Activated naive CD4-positive, alpha-beta T cell treated with anti-CD3 and anti-CD28 coated beads, Interleukin-2, amount 50 U/mL, for 24 hours (primary cell): ENCODE results near the gene SNRNP25.
"Not testable (repeated sequence)": the region's sequence is repeated elsewhere in the genome, so short reads cannot be mapped to it uniquely, and the experiment has no call there.

Experiments
- H3K27ac Mint-ChIP-seq: one replicate; pipeline ENCODE4 v1.8.0; 2021; ENCODE audit warnings: mild to moderate bottlenecking, mixed read lengths
- H3K27me3 Mint-ChIP-seq: one replicate; pipeline ENCODE4 v1.8.0; 2021; ENCODE audit warnings: mixed read lengths
- H3K36me3 Mint-ChIP-seq: one replicate; pipeline ENCODE4 v1.8.0; 2021; ENCODE audit warnings: mixed read lengths
- H3K4me1 Mint-ChIP-seq: one replicate; pipeline ENCODE4 v1.8.0; 2021; ENCODE audit warnings: mixed read lengths
- H3K4me3 Mint-ChIP-seq: one replicate; pipeline ENCODE4 v1.8.0; 2021; ENCODE audit warnings: mild to moderate bottlenecking, mixed read lengths
- H3K9me3 Mint-ChIP-seq: one replicate; pipeline ENCODE4 v1.8.0; 2021; ENCODE audit warnings: mixed read lengths

The SNRNP25 gene

DNA sequence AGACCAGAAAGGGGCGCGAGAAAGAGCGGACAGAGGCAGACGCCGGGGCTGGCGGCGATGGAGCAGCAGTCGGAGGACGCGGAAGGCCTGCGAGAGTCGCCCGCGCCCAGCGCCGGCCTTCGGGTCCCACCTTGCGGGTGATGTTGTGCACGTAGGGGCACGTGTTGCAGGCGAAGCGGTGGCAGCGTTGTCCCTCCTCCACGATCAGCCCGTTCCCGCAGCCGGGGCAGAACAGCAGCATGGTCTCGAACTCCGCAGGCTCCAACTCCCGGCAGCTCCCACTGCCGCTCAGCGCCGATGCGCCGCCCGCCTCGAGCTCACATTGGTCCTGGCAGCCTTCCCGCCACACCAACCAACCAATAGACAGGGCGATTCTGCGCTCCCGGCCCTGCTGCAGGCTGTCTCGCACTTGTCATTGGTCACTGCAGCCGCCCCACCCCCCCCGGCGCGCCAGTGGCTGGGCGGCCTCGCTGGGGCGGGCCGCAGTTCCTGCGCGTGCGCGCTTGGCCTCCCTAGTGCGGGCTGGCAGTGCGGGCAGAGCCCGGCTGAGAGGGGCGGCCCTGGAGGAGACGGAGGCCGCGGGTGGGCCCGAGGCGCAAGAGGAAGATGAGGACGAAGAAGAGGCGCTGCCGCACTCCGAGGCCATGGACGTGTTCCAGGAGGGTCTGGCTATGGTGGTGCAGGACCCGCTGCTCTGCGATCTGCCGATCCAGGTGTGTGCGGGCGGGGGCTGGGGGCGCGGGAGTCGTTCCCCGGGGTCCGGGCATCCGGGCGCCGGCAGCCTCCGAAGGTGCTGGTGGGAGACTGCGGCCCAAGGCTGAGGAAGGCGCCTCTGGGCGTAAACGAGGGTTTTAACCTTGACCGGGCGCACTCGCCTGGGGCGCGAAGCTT, at the start of gene SNRNP25, which contains the start of gene POLR3K:
SNRNP25 (plus strand) TSS at position 483 of the 891 bp plus-strand sequence; CDS start at position 672, 189 bp downstream.
POLR3K (minus strand) TSS at position 263 of the 891 bp plus-strand sequence; CDS start at position 241, 22 bp downstream.
- Mint-ChIP-seq H3K36me3 (peaks cover 8% of the 10 kb centered on the region), H3K4me1 (peaks cover 28% of the 10 kb centered on the region), H3K27ac (peak within 1 kb of the TSS; percentile 98), H3K9me3 (no peaks in the 10 kb centered on the region), H3K27me3 (no peaks in the 10 kb centered on the region), H3K4me3 (peak within 1 kb of the TSS; percentile 96)

DNA sequence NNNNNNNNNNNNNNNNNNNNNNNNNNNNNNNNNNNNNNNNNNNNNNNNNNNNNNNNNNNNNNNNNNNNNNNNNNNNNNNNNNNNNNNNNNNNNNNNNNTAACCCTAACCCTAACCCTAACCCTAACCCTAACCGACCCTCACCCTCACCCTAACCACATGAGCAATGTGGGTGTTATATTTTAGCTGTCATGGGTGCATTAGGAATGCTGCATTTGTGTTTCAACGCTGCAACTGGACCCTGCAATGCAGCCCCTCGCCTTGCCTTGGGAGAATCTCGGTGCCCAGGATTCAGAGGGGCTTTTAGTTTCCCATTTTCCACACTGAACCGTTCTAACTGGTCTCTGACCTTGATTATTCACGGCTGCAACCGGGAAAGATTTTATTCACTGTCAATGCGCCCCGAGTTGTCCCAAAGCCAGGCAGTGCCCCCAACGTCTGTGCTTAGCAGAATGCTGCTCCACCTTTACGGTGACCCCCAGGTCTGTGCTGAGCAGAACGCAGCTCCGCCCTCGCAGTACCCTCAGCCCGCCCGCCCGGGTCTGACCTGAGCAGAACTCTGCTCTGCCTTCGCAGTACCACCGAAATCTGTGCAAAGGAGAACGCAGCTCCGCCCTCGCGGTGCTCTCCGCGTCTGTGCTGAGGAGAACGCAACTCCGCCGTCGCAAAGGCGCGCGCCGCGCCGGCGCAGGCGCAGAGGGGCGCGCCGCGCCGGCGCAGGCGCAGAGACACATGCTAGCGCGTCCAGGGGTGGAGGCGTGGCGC, 43.5 kb upstream of the SNRNP25 start:
- Mint-ChIP-seq H3K27ac (no peak overlapping the region), H3K4me3 (peak overlapping the region; percentile 15), H3K36me3 (no peaks in the 10 kb centered on the region), H3K27me3 (no peaks in the 10 kb centered on the region), H3K9me3 (no peaks in the 10 kb centered on the region), H3K4me1 (no peaks in the 10 kb centered on the region)

DNA sequence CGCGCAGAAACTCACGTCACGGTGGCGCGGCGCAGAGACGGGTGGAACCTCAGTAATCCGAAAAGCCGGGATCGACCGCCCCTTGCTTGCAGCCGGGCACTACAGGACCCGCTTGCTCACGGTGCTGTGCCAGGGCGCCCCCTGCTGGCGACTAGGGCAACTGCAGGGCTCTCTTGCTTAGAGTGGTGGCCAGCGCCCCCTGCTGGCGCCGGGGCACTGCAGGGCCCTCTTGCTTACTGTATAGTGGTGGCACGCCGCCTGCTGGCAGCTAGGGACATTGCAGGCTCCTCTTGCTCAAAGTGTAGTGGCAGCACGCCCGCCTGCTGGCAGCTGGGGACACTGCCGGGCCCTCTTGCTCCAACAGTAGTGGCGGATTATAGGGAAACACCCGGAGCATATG, 42.9 kb upstream of the SNRNP25 start:
- not testable (repeated sequence) for H3K27ac Mint-ChIP-seq, H3K36me3 Mint-ChIP-seq

DNA sequence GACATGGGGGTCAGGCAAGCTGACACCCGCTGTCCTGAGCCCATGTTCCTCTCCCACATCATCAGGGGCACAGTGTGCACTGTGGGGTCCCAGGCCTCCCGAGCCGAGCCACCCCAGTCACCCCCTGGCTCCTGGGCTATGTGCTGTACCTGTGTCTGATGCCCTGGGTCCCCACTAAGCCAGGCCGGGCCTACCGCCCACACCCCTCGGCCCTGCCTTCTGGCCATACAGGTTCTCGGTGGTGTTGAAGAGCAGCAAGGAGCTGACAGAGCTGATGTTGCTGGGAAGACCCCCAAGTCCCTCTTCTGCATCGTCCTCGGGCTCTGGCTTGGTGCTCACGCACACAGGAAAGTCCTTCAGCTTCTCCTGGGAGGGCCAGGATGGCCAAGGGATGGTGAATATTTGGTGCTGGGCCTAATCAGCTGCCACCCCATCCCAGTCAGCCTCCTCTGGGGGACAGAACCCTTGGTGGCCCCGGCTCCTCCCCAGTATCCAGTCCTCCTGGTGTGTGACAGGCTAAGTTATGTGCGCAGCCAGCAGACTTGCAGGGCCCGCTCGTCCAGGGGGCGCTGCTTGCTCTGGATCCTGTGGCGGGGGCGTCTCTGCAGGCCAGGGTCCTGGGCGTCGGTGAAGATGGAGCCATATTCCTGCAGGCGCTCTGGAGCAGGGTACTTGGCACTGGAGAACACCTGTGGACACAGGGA, 36.4 kb upstream of the SNRNP25 start:
- not testable (repeated sequence) for H3K36me3 Mint-ChIP-seq, H3K27me3 Mint-ChIP-seq, H3K4me1 Mint-ChIP-seq, H3K4me3 Mint-ChIP-seq, H3K27ac Mint-ChIP-seq, H3K9me3 Mint-ChIP-seq

More for the DNA sequence above, 42.9 kb upstream of the SNRNP25 start:
- not testable (repeated sequence) for H3K4me1 Mint-ChIP-seq, H3K9me3 Mint-ChIP-seq, H3K27me3 Mint-ChIP-seq, H3K4me3 Mint-ChIP-seq

DNA sequence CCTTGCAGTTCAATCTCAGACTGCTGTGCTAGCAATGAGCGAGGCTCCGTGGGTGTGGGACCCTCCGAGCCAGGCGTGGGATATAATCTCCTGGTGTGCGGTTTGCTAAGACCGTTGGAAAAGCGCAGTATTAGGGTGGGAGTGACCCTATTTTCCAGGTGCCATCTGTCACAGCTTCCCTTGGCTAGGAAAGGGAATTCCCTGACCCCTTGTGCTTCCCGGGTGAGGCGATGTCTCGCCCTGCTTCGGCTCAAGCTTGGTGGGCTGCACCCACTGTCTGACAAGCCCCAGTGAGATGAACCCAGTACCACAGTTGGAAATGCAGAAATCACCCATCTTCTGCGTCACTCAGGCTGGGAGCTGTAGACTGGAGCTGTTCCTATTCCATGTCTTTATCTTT, 32.7 kb upstream of the SNRNP25 start:
- not testable (repeated sequence) for H3K9me3 Mint-ChIP-seq, H3K27me3 Mint-ChIP-seq, H3K4me3 Mint-ChIP-seq, H3K27ac Mint-ChIP-seq, H3K36me3 Mint-ChIP-seq, H3K4me1 Mint-ChIP-seq

DNA sequence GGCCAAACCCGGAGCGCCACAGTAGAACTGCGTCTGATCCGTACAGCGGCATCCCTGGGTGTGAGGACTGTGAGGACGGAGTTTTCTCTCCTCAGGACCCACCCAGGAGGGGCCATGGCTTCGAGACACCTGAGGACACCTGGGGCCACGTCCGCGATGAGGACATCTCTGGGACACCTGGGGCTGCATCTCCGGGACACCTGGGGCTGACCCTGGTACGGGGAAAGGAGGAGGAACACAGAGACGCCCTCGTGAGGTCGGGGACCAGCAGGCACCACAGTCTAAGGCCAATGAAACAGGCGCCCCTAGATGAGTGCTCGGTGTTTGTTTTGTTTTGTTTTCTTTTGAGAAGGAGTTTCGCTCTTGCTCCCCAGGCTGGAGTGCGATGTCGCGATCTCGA, 29.5 kb upstream of the SNRNP25 start:
- not testable (repeated sequence) for H3K4me3 Mint-ChIP-seq, H3K27ac Mint-ChIP-seq

DNA sequence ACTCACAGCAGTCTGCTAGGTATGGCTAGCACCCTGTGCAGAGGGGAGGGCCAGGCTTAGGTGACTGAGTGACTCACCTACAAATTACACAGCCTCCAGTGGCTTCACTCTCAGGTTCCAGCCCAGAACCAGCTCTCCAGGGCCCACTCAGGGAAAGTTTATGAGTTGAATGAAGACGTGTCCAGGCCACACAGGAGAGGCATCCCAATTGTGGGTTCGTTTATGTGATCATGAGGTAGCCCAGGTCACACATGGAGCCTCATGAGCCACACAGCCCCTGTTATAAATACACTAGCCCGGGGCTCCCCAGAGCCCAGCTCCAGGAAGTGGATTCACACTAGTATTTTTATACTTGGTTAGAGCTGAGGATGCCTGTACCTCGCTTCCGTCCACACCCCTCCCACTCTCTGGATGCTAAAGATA, 27.7 kb upstream of the SNRNP25 start:
- not testable (repeated sequence) for H3K36me3 Mint-ChIP-seq, H3K27me3 Mint-ChIP-seq, H3K27ac Mint-ChIP-seq, H3K9me3 Mint-ChIP-seq, H3K4me3 Mint-ChIP-seq, H3K4me1 Mint-ChIP-seq

More for the DNA sequence above, 29.5 kb upstream of the SNRNP25 start:
- not testable (repeated sequence) for H3K27me3 Mint-ChIP-seq, H3K36me3 Mint-ChIP-seq, H3K9me3 Mint-ChIP-seq, H3K4me1 Mint-ChIP-seq

DNA sequence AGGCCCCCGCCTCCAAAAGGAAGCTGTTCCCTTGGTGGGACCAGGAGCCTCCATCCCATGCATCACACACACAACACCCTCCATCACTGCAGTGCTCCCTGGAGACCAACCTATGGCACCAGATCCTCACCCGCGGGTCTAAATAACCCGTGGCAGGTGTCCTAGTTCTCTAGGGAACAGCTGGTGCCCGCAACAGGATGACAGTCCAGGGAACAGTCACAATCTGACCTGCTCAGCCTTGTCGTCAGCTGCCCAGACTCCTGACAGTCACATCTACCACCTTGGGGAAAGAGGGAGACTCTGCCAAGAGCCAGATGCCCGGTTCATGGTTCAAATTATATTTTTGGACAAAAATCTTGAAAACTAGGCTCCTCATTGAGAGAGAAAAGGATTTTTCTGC, 23.0 kb upstream of the SNRNP25 start:
- not testable (repeated sequence) for H3K27ac Mint-ChIP-seq, H3K9me3 Mint-ChIP-seq, H3K4me3 Mint-ChIP-seq, H3K4me1 Mint-ChIP-seq, H3K36me3 Mint-ChIP-seq, H3K27me3 Mint-ChIP-seq

DNA sequence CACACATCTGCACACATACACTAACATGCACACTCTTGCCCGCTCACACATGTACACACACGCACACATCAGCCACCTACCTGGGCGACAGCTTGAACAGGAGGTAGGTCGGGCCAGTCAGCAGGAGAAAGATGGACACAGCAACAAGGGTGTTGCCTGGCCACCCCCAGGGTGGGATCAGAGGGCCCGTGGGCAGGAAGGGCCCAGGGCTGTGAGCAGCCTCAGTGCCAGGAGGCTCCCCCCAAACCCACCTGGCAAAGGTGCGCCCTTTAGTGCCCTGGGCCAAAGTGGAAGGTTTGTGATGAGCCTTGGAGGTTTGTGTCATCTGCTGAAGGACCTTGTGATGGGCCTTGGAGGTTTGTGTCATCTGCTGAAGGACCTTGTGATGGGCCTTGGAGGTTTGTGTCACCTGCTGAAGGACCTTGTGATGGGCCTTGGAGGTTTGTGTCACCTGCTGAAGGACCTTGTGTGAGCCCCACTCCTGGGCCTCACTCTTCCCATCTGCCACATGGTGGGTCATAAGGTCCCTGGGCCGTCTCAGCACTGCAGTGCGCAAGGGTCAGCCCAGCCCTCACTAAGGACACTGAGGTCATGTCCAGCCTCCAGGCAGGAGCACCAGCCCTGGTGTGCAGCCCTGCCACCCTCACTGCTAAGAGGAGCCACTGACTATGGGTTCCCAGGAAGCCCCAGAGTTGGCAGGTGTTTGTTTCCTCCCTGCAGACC, 20.3 kb upstream of the SNRNP25 start:
- not testable (repeated sequence) for H3K4me1 Mint-ChIP-seq, H3K27ac Mint-ChIP-seq, H3K4me3 Mint-ChIP-seq, H3K36me3 Mint-ChIP-seq, H3K27me3 Mint-ChIP-seq, H3K9me3 Mint-ChIP-seq

DNA sequence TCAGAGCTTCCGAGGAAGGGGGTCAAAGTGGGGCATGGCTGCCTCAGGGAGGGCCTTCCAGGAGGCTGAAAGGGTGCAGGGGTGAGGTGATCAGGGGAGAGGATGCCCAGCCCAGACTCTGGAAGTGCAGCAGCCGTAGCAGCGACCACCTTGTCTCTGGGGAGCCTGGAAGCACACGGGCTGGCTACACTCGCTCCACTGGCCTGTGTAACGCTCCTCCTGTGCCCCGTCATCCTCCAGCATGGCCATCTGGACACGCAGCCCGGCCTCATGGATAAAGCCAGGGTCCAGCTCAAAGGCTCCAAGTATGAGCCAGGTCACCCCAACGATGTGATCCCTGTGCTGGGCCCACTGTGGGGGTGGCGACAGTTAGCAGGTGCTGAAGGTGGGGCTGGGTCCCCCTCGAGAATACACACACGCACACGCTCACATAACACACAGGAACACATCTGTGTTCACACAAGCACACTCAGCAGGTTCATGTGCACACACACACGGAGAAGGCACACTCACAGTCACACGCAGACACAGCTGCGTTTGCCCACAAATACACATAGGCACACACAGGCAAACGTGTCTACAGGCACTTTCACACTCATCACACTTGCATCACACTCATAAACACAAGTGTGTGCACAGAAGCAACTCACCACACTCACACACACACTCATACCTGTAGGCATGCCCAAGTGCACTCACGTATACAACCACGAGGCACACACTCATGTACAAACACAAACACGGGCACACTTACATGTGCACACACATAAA, 19.6 kb upstream of the SNRNP25 start:
- no peak overlapping the region for H3K27ac Mint-ChIP-seq
- H3K4me3 Mint-ChIP-seq: no peak overlapping the region

DNA sequence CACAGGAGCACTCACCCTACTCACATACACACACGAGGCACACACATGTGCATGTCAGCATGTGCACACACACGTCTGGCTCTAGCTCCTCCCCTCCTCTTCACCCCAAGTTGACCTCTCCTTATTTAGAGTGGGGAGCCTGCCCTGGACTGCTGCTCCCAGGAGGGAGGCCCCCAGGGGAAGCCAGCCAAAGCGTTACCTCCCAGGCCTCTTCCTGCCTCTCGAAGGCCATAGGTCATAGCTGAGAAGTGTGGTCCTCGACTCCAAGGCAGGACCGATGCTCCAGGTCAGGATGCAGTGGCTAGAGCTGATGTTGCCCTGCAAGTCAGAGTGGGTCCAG, 19.0 kb upstream of the SNRNP25 start:
- Mint-ChIP-seq H3K36me3 (no peaks in the 10 kb centered on the region), H3K9me3 (no peaks in the 10 kb centered on the region), H3K27me3 (no peaks in the 10 kb centered on the region), H3K4me3 (no peak overlapping the region), H3K27ac (no peak overlapping the region), H3K4me1 (peaks cover 18% of the 10 kb centered on the region)

More for the DNA sequence above, 19.6 kb upstream of the SNRNP25 start:
- no peaks in the 10 kb centered on the region for H3K36me3 Mint-ChIP-seq
- no peaks in the 10 kb centered on the region for H3K9me3 Mint-ChIP-seq
- peaks cover 13% of the 10 kb centered on the region for H3K4me1 Mint-ChIP-seq
- no peaks in the 10 kb centered on the region for H3K27me3 Mint-ChIP-seq

DNA sequence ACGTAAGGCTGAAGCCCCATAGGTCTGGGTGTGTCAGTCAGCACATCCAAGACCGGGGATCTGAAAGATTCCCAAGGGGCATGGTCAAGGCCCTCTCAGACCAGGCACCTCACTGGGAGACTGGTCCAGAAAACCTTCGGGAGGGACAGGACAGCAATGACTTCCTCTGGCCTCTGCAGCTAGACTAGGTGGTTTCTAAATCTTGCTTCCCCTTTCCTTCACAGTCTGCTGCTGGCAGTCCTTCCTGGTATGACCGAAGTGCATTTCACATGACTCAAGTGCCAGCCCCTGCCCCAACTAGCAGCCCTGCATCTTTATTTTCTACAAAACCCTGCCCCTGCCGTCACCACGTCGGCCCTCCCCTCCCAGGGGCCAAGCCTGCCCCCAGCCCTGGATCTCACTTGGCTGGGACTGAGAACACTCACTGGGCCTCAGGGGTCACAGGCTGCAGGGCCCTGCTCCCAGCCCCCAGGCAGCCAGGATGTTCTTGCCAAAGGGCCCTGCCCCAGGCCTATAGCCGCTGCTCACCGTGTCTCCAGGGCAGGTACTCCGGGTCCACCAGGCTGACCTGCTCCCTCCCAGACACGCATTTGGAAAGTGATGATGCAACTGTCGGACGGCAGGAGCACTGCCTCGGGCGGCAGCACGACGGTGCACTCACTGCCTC, 18.5 kb upstream of the SNRNP25 start:
- Mint-ChIP-seq H3K27me3 (no peaks in the 10 kb centered on the region), H3K4me1 (peaks cover 18% of the 10 kb centered on the region)

DNA sequence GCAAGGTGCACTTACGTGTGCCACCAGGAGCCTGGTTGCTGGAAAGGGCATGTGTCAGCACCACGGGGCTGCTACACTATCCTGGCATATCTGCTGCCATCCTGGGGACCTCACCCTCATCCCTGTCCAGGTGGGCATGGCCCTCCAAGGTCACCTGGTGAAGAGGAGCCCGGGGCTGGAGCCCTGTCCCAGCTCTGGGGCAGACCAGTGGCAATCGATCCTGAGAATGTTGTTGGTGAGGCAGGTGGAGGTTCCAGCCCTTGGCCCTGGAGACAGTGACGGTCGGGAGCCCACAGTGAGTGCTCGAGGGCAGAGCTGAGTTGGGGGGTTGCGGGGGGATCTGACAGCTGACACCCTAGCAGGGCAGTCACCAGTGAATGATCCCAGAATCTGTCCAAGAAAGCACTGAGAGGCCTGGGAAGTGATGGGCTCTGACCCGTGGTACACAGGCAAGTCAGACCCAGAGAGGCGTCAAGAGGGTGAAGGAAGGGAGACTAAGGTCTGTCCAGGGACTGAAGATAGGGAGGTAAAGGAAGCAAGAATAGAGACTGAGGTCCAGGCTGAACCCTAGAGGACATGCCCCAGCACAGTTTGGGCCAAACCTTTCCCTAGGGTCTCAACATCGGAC, 17.8 kb upstream of the SNRNP25 start:
- no peaks in the 10 kb centered on the region for H3K9me3 Mint-ChIP-seq
- no peak overlapping the region for H3K27ac Mint-ChIP-seq
- H3K27me3 Mint-ChIP-seq: no peaks in the 10 kb centered on the region
- no peaks in the 10 kb centered on the region for H3K36me3 Mint-ChIP-seq
- no peak overlapping the region for H3K4me3 Mint-ChIP-seq
- peaks cover 18% of the 10 kb centered on the region for H3K4me1 Mint-ChIP-seq

More for the DNA sequence above, 18.5 kb upstream of the SNRNP25 start:
- H3K27ac Mint-ChIP-seq: no peak overlapping the region
- no peak overlapping the region for H3K4me3 Mint-ChIP-seq
- no peaks in the 10 kb centered on the region for H3K36me3 Mint-ChIP-seq
- H3K9me3 Mint-ChIP-seq: no peaks in the 10 kb centered on the region
